Measurements from ENCODE around the gene ZNF689. TPM values are rescaled to one million over a fixed set of nuclear protein-coding genes. Genes with fewer than 3 reads are reported as not detected.

The ZNF689 gene
- total and polyA plus RNA-seq, 4 donors, result 3.0 to 9.5 (median 4.7) TPM

DNA sequence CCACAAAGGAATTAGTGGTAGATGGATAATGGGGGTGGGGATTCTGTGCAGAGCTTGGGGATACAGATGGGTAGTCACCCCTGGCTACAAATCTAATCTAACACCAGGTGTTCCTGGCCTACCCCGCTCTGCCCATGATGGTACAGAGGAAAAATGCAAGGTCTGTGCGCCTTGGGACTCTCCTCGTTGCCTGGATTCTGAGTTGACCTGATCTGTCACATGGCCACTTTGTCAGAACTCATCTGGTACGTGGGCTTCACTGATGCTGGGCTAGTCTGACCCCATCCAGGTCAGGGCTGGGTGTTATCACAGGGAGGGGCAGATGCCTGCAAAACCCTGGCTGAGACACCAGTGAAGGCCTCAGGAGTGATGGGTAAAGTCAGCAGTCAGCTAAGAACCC, 57.2 kb downstream of the ZNF689 start:
- Histone ChIP-seq H3K36me3 (ENCODE audit: control insufficient read depth in 4 of 4, insufficient read depth in 4 of 4, low read length in 4 of 4) (peaks cover 0 to 20% (median 4%) of the 10 kb centered on the region in 4 donors), H3K27ac (ENCODE audit: low read depth in 1 of 2, low read length in 1 of 2) (no peak overlapping the region), H3K4me1 (ENCODE audit: control insufficient read depth in 5 of 5, insufficient read depth in 5 of 5, low read length in 5 of 5) (peaks cover 0 to 7% (median 6%) of the 10 kb centered on the region in 5 donors), H3K9ac (ENCODE audit: insufficient read depth in 1 of 2, low read length in 2 of 2) (no peak overlapping the region), H3K27me3 (ENCODE audit: control insufficient read depth in 3 of 3, insufficient read depth in 3 of 3, low read length in 2 of 3) (no peaks in the 10 kb centered on the region), H3K9me3 (ENCODE audit: control insufficient read depth in 4 of 4, insufficient read depth in 3 of 4, low read length in 3 of 4) (no peaks in the 10 kb centered on the region), H3K4me3 (no peak overlapping the region)
- DNase-seq (no peak), ATAC-seq (ENCODE audit: insufficient read depth, low FRiP score) (no peak)
- 87 to 90% methylated on average over 4 of the region's 4 CpGs for WGBS, 2 donors
- TF ChIP-seq, protein P1, sequence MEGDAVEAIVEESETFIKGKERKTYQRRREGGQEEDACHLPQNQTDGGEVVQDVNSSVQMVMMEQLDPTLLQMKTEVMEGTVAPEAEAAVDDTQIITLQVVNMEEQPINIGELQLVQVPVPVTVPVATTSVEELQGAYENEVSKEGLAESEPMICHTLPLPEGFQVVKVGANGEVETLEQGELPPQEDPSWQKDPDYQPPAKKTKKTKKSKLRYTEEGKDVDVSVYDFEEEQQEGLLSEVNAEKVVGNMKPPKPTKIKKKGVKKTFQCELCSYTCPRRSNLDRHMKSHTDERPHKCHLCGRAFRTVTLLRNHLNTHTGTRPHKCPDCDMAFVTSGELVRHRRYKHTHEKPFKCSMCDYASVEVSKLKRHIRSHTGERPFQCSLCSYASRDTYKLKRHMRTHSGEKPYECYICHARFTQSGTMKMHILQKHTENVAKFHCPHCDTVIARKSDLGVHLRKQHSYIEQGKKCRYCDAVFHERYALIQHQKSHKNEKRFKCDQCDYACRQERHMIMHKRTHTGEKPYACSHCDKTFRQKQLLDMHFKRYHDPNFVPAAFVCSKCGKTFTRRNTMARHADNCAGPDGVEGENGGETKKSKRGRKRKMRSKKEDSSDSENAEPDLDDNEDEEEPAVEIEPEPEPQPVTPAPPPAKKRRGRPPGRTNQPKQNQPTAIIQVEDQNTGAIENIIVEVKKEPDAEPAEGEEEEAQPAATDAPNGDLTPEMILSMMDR (IDR thresholded peaks at IDR 0.05; ENCODE audit: control extremely low read depth, extremely low read depth), result no peak

Small RNA genes within 50 kb of the gene (small RNA-seq; reads per million reads assigned to genes)
- not detected for gene AC093249.1 (ENCODE audit: low replicate concordance)
- gene AC093249.4 (ENCODE audit: low replicate concordance), result not detected

Other genes starting within 250 kb of the ZNF689 start
- 10 to 100 TPM; 31.7 to 43.6 TPM for gene TBC1D10B, start 239.9 kb downstream of the ZNF689 start, total RNA-seq
- gene TBC1D10B, start 239.9 kb downstream of the ZNF689 start, polyA plus RNA-seq, result 10 to 100 TPM; 26.9 to 27.8 TPM
- gene MYL11, start 235.6 kb downstream of the ZNF689 start, total RNA-seq, result not detected
- gene MYL11, start 235.6 kb downstream of the ZNF689 start, polyA plus RNA-seq, result 1 to 10 TPM in 1 of 2 donors, under 1 TPM in 1; 0.44 to 3.9 TPM
- gene SEPTIN1, start 227.8 kb downstream of the ZNF689 start, total RNA-seq, result 1 to 10 TPM; 3.3 to 4.6 TPM
- gene SEPTIN1, start 227.8 kb downstream of the ZNF689 start, polyA plus RNA-seq, result 1 to 10 TPM; 5.8 to 7.3 TPM
- 1 to 10 TPM; 5.3 to 8.0 TPM for gene ZNF48, start 215.0 kb downstream of the ZNF689 start, total RNA-seq
- 1 to 10 TPM; 4.2 to 4.7 TPM for gene ZNF48, start 215.0 kb downstream of the ZNF689 start, polyA plus RNA-seq
- 1 to 10 TPM; 3.0 to 7.2 TPM for gene ZNF771, start 202.8 kb downstream of the ZNF689 start, total RNA-seq
- gene ZNF771, start 202.8 kb downstream of the ZNF689 start, polyA plus RNA-seq, result 1 to 10 TPM; 3.3 to 5.4 TPM
- 10 to 100 TPM; 13.2 to 33.8 TPM for gene DCTPP1, start 180.4 kb downstream of the ZNF689 start, total RNA-seq
- 10 to 100 TPM; 20.3 to 50.9 TPM for gene DCTPP1, start 180.4 kb downstream of the ZNF689 start, polyA plus RNA-seq
- gene SEPHS2, start 164.5 kb downstream of the ZNF689 start, total RNA-seq, result 10 to 100 TPM; 17.1 to 54.5 TPM
- 10 to 100 TPM; 37.5 to 68.6 TPM for gene SEPHS2, start 164.5 kb downstream of the ZNF689 start, polyA plus RNA-seq
- 10 to 100 TPM; 14.4 to 48.1 TPM for gene ITGAL, start 137.6 kb downstream of the ZNF689 start, total RNA-seq
- 10 to 100 TPM; 15.2 to 32.8 TPM for gene ITGAL, start 137.6 kb downstream of the ZNF689 start, polyA plus RNA-seq
- gene ZNF768, start 83.8 kb downstream of the ZNF689 start, total RNA-seq, result 10 to 100 TPM; 17.9 to 33.9 TPM
- gene ZNF768, start 83.8 kb downstream of the ZNF689 start, polyA plus RNA-seq, result 10 to 100 TPM; 20.0 to 45.1 TPM
- gene ZNF747, start 75.5 kb downstream of the ZNF689 start, total RNA-seq, result 10 to 100 TPM; 11.2 to 11.7 TPM
- 1 to 10 TPM; 7.1 to 7.2 TPM for gene ZNF747, start 75.5 kb downstream of the ZNF689 start, polyA plus RNA-seq
- 10 to 100 TPM; 10.4 to 12.6 TPM for gene ZNF764, start 52.0 kb downstream of the ZNF689 start, total RNA-seq
- 1 to 10 TPM; 4.9 to 6.1 TPM for gene ZNF764, start 52.0 kb downstream of the ZNF689 start, polyA plus RNA-seq
- gene ZNF688, start 38.7 kb downstream of the ZNF689 start, total RNA-seq, result 10 to 100 TPM in 1 of 2 donors, 1 to 10 TPM in 1; 8.6 to 22.6 TPM
- 10 to 100 TPM; 10.5 to 23.3 TPM for gene ZNF688, start 38.7 kb downstream of the ZNF689 start, polyA plus RNA-seq
- 10 to 100 TPM; 13.9 to 15.5 TPM for gene ZNF785, start 24.7 kb downstream of the ZNF689 start, total RNA-seq
- gene ZNF785, start 24.7 kb downstream of the ZNF689 start, polyA plus RNA-seq, result 1 to 10 TPM; 4.0 to 5.5 TPM
- 10 to 100 TPM; 16.0 to 60.3 TPM for gene PRR14, start 40.6 kb upstream of the ZNF689 start, total RNA-seq
- 10 to 100 TPM; 44.7 to 63.2 TPM for gene PRR14, start 40.6 kb upstream of the ZNF689 start, polyA plus RNA-seq
- gene FBRS, start 48.0 kb upstream of the ZNF689 start, total RNA-seq, result 10 to 100 TPM; 32.1 to 80.8 TPM
- gene FBRS, start 48.0 kb upstream of the ZNF689 start, polyA plus RNA-seq, result 10 to 100 TPM; 55.4 to 55.7 TPM
- gene SRCAP, start 88.8 kb upstream of the ZNF689 start, total RNA-seq, result 10 to 100 TPM; 45.9 to 61.0 TPM
- 10 to 100 TPM; 13.4 to 16.7 TPM for gene SRCAP, start 88.8 kb upstream of the ZNF689 start, polyA plus RNA-seq
- 10 to 100 TPM; 12.2 to 35.2 TPM for gene PHKG2, start 138.0 kb upstream of the ZNF689 start, total RNA-seq
- gene PHKG2, start 138.0 kb upstream of the ZNF689 start, polyA plus RNA-seq, result 10 to 100 TPM; 28.1 to 37.4 TPM
- 10 to 100 TPM in 1 of 2 donors, 1 to 10 TPM in 1; 7.3 to 29.5 TPM for gene CFAP119, start 151.7 kb upstream of the ZNF689 start, total RNA-seq
- 10 to 100 TPM; 13.8 to 19.7 TPM for gene CFAP119, start 151.7 kb upstream of the ZNF689 start, polyA plus RNA-seq
- gene RNF40, start 151.9 kb upstream of the ZNF689 start, total RNA-seq, result 100 to 1,000 TPM in 1 of 2 donors, 10 to 100 TPM in 1; 77.6 to 103 TPM
- gene RNF40, start 151.9 kb upstream of the ZNF689 start, polyA plus RNA-seq, result 10 to 100 TPM; 54.1 to 80.4 TPM
- 10 to 100 TPM; 10.1 to 16.3 TPM for gene ZNF629, start 176.8 kb upstream of the ZNF689 start, total RNA-seq
- 1 to 10 TPM; 5.7 to 8.0 TPM for gene ZNF629, start 176.8 kb upstream of the ZNF689 start, polyA plus RNA-seq